Fibroblast of skin of scalp (primary cell): Measurements from ENCODE around the gene CNKSR2.

ENCODE experiments used
- DNase-seq: peaks from one replicate; pipeline ENCODE4 v3.0.0-alpha.2; 2013

CNKSR2 gene

DNA sequence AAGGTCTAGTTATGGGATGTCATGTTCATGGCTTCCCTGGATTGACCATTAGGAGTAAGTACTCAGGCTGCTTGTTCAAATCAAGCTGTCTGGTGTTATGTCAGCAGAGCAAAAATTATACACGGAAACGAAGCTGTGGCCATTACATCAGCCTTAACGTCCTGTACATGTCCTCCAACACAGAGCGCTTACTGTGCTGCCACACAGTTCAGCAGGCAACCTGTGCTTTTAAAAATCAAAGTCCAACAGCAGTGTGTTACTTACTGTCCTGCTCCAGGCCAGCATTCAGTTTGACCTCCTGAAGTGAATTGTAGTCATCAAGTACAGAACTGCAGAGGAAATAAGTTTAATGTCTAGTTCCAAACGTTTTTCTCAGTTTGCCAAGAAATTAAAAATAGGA lies 237.9 kb downstream of the CNKSR2 start:
- no peak for DNase-seq

DNA sequence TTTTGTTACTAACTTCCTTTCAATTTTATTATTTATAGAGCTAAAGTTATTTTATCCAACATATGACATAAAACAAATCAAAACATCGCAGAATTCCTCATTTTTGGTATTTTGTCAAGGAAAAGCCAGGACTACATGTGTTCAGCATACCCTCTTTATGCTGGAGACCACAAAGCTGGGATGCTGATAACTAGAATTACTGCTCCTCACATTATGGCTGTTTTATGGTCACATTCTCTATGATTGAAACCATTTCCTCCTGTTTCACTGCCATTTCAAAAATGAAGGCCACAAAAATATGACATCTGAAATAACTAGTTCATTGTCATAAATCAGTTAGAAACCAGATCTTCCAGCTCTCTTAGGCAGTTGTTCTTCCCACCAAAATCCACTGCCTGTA lies 242.2 kb downstream of the CNKSR2 start:
- no peak for DNase-seq

DNA sequence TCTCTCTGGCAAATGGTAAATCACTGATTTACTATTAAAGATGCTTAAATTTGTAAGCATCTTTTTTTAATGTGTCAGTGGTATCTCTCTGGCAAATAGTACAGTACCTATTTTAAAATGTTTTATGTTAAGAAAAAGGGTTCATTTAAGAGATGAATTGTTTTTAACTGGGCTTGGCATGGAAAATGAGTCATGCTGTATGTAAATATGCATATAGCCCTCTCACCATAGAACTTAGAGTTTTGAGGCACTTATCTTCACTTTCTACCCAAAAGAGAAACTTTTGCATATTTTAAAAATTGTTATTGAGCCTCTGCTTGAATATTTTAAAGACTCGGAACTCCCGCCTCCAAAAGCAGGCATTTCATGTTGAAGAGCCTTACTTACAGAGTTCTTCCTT lies 246.0 kb downstream of the CNKSR2 start:
- DNase-seq: no peak

DNA sequence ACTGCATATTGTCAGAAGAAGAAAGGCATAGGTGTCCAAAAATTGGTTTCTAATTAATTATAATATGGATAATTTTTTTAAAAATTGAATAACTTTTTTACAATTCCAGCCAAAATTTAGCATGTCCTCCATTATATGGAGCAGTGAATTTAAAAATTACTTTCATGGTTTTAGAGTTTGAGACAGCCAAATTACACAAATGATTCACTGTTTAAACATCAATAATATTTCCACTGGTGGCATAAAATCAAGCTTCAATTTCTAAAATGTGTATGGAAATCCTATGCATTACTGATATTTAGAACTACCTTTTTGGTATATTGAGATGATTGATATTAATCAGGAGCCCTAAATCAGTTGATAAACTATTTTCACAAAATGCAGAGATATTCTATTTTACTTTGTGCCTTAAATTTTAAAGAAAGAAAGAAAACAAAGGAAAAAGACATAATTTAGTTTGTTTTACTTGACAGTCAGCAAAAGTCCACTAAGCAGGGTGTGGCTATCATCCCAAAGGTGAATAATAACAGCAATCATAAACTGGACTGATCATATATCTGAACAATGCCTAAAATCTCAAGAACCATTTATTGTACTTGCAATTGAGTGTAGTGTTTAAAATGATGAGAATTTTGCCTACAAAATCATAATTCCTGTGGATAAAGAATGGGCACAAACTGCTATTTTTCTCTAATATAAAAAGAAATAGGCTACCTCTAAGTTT lies 249.7 kb downstream of the CNKSR2 start:
- no peak for DNase-seq

DNA sequence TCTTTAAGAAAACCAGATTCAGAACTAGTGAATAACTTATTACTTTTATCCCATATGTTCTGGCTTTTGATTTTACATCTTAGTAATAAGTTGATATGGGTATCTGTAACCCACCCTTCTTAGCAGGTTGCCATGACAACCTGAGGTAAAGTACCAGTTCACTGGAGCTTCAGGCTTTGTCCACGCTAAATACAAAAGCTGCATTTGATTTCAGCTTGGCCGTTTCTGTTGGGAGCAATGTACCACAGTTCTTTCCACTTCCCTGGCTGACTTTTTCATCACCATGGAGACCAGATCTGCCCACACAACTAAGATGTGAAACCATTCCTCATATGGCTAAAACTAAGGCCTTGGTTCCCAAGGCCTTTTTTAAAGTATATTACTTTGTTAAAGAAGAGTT lies 257.8 kb downstream of the CNKSR2 start:
- DNase-seq: no peak

DNA sequence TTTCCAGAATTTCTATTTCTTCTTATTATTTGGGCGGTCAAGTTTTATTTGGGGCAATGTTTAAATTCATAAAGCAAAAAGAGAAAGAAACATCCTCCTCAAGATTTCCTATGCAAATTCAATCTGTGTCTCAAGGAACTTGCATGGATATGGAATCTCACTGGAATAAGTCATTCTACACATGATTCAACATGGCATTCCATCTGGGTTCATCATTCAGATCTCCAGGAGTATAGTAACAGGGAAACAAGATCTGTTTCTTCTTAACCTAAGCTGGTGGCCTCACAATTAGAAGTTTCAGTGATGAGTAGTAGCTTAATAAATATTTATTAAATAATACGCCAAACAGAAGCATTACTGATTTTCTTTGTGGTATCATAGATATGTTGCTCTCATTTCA lies 264.1 kb downstream of the CNKSR2 start:
- peak; percentile 72 for DNase-seq

DNA sequence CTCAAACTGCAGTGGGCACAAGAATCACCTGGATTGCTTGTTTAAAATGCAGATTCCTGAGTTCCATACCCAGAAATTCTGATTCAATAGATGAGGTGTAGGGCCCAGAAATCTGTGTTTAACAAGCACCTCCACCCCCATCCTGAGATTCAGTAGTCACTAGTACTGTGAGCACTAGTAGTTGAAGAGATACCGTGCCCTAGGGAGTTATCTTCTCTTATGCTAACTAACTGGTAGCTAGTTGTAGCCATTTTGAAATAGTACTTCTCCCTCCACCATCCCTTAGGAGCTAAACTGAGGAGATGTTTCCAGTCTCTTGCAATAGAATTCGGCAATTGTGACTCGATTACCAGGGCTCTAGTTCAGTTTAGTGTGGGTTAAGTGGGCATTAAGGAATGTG lies 265.6 kb downstream of the CNKSR2 start:
- DNase-seq: no peak

DNA sequence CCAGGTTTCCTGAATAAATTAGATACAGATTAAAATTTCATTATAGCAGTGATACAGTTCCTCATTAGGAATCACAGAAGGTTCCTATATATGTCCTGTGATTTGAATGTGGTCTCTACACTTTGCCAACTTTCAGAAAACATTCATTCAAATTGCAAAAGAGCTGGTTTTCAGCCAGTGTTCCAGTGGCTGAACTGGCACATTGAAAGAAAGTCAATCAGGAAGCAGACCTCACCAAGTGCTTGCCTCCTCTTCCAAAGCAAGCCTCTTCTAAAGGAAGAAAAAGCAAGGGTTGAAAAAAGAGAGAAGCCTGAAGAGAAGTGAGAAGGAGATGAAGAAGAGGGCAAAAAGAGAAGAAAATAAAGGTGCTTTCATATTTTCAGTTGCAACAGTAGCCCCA lies 271.2 kb downstream of the CNKSR2 start:
- no peak for DNase-seq

DNA sequence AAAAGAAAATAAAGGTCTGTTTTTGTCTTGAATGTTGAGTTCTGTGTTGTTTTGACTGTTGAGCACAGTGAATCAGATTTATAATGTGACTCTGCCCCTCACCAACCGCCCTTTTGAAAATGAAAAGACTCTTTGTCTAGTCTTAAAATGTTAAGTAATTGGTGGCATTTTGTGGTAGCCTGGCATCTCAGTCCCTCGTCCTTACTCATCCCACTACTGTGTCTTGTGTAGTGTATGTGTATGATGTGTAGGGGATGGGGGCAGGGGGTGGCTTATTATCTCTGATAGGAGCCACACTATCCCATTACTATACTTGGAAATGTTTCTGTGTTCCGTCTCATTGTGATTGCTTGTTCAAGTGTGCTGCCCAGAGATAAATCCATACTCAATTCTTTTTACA lies 271.7 kb downstream of the CNKSR2 start:
- no peak for DNase-seq

DNA sequence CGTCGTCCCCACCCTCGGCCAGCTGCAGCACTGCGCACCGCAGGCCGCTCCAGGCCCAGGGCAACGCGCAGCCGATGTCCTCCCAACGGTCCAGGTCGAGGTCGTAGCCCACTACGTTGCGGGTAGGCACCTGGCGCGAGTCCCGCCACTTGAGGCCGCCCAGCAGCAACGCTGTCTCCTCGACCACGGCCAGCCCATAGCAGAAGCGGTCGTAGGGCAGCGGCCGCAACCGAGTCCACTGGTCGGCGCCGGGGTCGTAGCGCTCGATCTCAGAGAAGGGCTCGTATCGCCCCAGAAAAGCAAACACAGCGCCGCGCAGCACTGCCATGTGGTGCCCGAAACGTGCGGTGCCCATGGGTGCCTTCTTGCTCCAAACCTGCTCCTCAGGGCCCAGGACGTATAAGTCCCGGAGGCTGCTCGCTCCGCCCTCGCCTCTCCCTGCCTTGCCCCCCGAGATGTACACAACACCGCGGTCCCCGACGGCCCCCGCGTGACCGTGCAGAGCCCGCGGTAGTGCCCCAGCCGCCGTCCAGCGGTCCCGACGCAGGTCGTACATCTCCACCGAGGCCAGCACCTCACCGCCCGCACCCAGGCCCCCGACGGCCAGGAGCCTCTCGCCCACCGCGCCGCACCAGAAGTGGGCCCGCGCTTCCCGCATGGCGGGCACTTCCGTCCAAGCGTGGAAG lies 281.8 kb downstream of the CNKSR2 start:
- no peak for DNase-seq

DNA sequence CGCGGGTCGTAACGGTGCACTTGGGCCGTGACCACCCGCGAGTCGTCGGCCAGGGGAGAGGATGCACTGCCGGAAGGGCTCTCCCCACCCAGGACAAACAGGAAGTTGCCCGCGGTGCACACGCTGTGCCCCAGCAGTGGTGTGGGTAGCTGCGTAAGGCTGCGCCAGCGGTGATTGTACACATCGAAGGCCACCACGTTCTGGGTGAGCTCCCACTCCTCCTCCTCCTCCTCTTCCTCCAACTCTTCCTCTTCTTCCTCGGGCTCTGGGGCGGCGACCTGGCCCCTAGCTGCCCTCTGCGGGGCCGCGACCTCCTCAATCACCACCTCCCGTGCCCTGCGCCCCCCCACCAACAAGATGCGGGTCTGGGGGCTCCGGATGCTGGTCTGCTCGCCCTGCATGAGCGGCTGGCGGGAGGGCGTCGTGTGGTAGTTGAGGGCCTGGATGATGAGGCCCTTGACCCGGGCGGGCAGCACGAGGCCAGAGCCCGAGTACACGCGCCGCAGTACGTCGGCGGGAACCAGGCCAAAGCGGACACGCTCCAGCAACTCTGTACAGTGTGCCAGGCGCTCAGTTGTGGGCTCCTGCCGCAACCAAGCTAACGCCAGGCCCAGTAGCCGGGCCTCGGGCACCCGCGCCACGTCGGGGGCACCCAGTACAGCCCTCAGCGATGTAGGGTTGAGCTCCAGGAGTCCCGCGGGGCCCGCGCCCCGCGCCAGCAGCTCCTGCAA lies 282.5 kb downstream of the CNKSR2 start:
- no peak for DNase-seq

DNA sequence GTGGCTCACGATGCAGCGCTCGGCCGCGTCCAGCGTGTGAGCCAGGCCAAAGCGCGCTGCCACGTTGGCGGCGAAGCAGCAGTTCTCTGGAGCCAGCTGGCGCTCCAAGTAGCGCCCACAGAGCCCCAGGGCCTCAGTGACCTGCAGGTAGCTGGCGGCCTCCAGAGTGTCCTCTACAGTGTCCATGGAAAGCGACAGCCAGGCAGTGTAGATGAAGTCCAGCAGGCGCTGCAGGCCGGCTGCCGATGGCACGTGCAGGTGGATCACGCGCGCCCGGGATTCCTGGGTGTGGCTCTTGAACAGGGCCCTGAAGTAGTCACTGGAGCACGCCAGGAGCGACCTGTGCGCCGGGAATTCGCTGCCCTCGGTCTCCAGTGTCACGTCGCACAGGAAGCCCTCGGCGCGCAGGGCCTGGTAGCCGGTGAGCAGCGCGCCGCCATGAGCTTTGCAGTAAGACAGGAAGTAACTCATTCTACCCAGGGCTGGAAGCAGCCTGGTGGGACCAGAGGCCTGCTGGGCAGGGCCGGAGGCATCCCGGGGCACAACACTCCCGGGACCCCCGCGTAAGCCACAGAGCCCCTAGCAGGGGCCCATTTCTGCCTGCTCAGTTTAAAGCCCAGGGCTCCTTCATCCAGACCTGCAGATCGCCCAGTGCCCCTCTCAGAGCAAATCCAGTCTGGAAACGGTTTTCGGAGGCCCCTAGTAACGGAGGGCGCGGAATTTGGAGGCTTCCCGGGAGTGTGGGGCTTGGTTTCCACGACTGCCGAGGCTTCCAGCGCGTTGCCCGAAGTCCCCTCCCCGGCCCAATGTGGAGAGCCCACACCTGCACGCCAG lies 283.3 kb downstream of the CNKSR2 start:
- DNase-seq: no peak

DNA sequence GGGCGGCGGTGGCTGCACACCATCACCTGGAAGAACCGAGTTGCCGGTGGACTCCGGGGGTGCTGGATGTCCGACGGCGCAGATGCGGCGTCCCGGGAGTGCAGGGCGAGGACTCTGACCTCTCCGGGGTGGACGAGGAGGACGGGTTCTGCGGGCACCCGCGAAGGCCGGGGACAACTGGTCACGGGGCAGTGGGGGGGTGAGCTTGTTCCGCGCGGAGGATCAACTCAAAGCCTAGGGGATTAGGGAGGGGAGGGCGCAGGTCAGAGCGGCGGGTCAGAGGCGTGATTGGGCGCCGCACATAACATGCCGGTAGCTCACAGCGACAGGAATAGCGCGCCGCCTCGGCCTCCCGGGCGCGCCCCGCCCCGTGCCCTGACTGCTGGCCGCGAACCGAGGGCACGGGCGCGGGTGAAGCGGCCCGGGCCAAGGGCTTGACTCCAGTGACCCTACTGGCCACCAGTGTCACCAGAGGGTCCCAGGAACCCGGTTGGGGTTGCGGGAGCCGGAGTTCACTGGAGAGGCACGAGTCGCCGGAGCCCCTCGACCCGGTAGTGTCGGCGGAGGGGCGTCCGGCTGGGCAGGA lies 284.0 kb downstream of the CNKSR2 start, which contains the start of gene KLHL34:
Gene KLHL34 (minus strand): TSS at position 179 of the 586 bp plus-strand sequence. CDS start 542 bp downstream, outside the sequence.
- DNase-seq: no peak

DNA sequence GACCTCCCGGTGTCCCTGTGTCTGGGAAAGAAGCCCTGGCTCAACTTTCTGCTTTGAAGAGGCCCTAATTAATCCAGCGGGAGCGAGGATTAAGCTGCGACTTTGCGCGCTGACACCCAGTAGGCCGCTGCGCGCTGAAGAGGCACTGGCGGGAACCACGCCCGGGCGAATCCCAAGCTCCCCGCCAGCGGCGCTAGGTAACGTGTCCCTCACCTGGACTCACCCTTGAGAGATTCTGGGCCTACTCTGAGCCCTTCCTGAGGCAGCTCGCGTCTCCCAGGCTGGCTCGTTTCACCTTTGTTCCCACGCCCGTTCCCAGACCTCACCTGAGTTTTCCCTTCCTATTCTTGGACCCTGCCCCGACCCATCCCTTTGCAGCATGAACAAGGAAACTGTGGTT lies 284.5 kb downstream of the CNKSR2 start:
- DNase-seq: no peak

DNA sequence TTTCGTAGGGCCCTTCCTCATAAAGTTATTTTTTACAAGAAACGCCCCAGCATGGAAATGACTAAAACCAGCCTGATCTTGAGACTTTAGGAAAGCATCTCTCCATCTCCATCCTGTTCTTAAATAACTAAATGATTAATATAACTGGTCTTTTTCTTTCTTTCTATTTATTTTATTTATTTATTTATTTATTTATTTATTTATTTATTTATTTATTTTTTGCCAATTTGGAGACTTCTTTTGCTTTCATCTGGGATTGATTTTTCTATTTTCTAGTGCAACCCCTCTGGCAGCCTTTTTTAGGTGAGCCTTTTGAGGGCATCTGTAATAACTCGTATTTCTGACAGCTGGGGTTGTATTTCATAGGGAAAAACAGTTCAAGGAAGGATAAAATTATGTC lies 285.1 kb downstream of the CNKSR2 start:
- DNase-seq: no peak

DNA sequence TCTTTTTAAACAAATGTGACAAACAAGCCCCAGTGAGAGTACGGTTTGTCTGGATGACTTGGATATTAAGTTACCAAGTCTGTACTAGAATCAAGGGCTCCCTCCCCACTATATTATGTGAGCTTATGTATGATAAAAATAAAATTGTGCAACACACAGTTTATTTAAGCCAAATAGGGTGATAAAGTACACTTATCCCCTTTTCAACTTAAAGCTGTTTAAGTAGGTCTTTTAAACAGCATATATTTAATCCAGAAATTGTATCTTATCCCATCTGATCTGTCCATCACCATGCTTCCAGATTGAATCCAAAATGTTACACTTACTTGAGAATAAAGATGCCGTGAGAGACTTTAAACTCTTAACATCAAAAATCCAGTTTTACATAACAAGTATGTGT lies 285.9 kb downstream of the CNKSR2 start:
- DNase-seq: no peak

DNA sequence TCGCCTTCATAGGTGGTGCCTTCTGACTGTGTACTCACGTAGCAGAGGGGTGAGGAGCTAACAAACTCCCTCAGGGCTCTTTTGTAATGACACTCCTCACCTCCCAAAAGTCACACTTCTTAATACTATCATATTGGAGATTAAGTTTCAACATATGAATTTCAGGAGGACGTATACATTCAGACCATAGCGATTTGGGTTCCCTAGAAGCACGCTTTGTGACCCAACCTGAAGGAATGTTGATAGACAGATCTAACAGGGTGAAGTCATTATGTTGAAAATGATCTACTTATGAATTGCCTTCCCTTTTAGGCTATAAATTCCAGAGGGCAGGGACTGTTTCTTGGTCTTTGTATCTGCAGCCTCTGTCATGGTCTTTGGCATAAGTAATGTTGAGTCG lies 287.1 kb downstream of the CNKSR2 start:
- peak; percentile 12 for DNase-seq

DNA sequence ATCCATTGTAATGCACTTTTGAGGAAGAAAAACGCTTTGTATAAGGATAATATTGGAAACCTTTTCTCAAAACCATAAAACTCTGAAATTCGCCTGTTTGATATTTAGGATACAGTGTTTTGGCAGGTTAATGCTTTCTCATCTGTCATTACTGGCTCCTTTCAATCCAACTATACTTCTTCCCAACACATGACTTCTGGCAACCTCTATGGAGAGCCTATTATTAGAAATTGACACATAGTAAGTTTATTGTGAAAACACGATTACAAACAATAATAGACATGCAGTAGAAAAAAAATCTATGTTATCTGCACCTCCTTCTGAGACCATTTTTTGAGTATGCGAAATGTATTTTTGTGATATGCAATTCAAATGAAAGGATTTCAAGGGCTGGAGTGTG lies 288.5 kb downstream of the CNKSR2 start:
- DNase-seq: no peak

DNA sequence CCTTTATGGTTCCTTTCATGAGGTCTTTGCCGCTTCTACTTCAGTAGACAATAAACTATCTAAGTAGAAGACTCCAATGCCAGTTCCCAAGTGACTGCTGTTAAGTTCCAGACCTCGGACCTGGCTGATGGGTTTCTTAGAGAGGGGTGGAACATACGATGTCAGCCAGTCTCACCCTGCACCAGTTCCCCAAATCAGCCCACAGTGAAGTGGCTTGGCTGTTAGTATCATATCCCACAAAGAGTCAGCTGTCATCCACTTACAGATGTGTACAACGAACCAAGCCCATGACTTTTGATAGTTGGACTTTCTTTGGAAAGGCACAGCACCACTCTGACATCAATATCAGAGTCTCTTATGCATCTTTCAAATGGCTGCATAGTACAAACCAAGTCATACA lies 292.0 kb downstream of the CNKSR2 start:
- DNase-seq: no peak

DNA sequence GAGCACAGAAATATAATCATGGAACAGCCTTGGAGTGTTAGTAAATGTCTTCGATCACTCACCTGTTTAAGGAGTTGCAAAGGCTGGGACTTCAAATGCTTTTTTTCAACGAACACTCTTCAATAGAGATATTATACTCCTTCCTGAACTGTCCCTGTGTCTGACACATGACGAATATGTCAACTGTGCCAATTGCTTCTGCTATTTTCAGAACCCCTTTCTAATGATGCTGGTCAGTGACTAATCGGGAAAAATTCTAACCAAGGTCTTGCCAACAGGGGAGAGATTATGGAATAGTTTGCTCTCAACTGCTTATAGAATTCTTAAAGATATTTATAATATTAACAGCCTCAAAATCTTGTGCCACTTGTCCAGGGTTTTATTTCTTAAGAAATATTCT lies 292.5 kb downstream of the CNKSR2 start:
- DNase-seq: peak; percentile 57

DNA sequence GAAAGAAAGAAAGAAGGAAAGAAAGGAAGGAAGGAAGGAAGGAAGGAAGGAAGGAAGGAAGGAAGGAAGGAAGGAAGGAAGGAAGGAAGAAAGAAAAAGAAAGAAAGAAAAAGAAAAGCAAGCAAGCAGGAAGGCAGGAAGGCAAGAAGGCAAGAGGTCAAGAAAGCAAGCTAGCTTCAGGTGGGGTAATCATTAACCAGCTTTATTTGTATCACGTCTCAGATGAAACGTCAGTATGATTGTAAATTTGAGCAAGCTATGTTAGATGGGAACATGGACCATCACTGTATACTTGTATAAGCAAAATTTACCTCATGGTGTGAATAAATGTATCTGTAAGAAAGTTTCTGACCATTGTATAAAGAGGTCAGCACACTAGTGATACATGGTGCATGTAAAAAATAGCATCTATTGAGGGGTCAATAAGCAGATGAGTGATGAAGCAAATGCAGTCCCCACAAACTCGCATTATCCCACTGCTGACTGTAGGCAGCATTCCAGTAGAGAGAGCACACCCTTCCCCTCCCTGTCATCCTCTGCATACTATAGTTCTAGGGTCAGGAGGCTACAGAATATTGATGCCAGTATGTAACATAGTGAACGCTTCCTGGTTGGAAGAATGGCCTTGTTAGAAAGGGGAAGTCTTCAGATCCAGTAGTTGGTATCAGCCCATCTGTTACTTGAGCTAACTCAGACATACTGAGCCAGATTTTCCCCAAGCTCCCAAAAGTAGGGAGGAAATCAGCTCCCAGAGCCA lies 300.4 kb downstream of the CNKSR2 start:
- DNase-seq: no peak

DNA sequence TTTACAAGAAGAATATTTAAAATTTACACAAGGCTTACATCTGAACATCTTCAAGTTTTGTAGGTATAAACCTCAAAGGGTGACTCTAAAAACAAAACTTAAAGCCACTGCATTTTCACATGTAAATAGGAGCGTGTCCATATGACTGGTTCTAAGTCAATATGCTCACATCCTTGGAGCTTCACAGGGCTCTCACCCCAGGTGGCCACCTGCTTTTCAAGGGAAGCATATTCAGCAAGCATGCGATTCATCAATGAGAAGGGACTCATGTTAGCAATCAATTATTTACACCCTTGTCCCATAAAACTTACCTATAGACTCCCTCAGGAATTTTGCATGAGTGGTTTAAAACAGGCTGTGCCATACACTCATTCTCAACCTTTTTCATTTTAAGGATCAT lies 301.7 kb downstream of the CNKSR2 start:
- DNase-seq: no peak
